Stimulated activated naive CD4-positive, alpha-beta T cell treated with Interleukin-2 at 50 U/mL for 16 hours (primary cell): ENCODE data around the gene ZNF287.
A peak's percentile ranks its signal among the peaks of the same experiment; 100 is the strongest.
"Not testable (repeated sequence)": the region's sequence is repeated elsewhere in the genome, so short reads cannot be mapped to it uniquely, and the experiment has no call there.

Experiments
- DNase-seq: peaks from one replicate; lab custom pipeline; 2025; lab: John Stamatoyannopoulos, UW

ZNF287 gene

DNA sequence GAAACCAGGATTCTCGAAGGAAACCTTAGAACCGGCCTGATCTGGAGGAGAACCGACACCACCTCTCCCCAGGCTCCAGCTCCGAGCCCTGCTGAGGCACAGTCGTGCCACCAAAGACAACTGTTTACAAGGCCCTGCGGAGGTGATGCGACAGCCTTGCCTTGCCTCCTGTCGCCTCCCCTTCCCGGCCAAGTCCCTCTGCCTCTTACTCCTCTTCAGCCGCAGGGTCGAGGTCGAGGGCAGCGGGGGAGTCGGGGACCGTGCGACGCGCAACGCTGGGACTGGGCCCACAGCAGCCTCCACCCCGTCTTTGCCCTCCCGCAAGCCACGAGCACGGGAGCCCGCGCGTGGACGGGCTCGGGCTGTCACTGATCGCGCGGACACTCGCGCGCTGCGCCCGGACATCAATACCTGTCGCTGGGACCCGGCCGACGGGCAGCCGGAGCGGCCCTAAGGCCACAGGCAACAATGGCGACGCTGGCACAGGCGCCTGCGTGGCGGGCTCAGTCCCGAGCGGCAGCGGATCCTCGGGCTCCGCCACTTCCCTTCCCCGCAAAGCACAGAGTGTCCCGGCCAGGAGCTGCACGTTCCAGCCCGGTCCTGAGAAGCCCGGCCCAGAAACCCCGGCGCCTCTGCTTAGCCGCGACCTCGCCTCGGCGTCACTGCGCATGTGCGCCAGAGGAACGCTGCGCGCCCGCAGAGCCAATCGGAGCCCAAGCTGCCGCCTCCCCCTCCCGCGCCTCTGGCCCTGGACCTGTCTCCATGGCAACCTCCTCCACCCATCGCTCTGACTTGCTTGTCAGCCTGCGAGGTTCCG, at the start of gene ZNF287:
Gene ZNF287 (minus strand): TSS at position 664 of the 817 bp plus-strand sequence. CDS start 1,473 bp downstream, outside the sequence.
- peak; percentile 94 for DNase-seq

- no peak for DNase-seq
These were observed 48.6 kb upstream of the ZNF287 start for GRCh38 chr17:16617481-16618060.

- no peak for DNase-seq
These were observed 30.5 kb upstream of the ZNF287 start for GRCh38 chr17:16599537-16599936.

DNA sequence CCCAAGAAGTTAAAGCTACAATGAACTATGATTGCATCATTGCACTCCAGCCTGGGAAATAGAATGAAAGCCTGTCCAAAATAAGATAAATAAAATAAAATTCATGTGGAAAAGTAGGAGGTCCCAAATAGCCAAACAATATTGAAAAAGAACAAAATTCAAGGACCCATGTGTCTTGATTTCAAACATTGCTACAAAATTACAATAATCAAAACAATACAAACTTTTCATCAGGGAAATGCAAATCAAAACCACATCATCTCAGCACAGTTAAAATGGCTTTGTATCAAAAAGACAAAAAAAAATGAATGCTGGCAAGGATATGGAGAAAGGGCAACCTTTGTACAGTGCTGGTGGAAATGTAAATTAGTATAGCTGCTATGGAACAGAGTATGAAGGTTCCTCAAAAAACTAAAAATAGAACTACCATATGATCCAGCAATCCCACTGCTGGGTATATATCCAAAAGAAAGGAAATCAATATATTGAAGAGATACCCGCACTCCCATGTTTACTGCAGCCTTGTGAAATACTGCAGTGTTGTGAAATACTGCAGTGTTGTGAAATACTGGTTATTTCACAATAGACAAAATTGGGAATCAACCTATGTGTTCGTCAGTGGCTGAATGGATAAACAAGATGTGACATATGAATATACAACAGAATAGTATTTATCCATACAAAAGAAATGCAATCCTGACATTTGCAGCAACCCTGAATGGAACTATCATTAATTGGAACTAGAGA, 24.5 kb upstream of the ZNF287 start:
- no peak for DNase-seq

- DNase-seq, result peak; percentile 85
These were observed 20.3 kb upstream of the ZNF287 start for GRCh38 chr17:16589097-16589969.

- DNase-seq, result no peak
These were observed 16.8 kb upstream of the ZNF287 start for GRCh38 chr17:16585796-16586195.

GRCh38 chr17:16584273-16584995, 15.4 kb upstream of the ZNF287 start:
- DNase-seq, result peak; percentile 88

DNA sequence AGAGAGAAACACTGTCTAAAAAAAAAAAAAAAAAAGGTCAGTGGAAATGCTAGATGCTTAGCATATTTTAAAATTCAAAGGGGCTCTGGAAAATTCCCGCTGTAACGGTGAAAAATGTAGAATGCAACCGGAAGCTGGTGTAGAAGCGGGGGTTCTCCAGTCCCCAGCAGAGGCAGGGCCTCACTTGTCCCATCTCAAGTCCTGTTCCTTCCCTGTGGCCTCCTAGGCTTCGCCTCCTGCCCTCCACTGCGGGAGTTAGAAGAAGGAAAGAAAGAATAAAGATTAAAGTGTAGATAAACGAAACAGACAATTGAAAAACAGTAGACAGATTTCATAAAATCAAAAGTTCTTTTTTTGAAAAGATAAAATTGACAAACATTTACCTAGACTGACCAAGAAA, 14.8 kb upstream of the ZNF287 start:
- no peak for DNase-seq

- DNase-seq, result no peak
These were observed 4.5 kb upstream of the ZNF287 start for GRCh38 chr17:16573466-16573865.

DNA sequence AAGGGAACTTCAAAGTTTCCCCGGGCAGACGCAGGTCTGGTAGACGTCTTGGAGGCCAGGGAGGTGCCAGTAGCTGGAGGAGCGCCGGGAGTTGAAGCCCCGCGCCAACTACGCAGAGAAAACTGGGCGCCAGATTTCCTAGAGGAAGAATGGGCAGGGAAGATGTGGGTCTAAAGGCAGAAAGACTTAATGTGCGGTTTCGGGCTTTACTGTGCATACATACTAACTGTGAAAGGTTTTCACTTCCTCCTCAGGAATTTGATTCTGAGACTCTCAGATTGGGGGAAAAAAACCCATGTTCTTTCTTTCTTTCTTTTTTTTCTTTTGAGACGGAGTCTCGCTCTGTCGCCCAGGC, 331 bp upstream of the ZNF287 start:
- no peak for DNase-seq

- DNase-seq, result no peak
These were observed 16.4 kb downstream of the ZNF287 start for GRCh38 chr17:16552637-16553045.

DNA sequence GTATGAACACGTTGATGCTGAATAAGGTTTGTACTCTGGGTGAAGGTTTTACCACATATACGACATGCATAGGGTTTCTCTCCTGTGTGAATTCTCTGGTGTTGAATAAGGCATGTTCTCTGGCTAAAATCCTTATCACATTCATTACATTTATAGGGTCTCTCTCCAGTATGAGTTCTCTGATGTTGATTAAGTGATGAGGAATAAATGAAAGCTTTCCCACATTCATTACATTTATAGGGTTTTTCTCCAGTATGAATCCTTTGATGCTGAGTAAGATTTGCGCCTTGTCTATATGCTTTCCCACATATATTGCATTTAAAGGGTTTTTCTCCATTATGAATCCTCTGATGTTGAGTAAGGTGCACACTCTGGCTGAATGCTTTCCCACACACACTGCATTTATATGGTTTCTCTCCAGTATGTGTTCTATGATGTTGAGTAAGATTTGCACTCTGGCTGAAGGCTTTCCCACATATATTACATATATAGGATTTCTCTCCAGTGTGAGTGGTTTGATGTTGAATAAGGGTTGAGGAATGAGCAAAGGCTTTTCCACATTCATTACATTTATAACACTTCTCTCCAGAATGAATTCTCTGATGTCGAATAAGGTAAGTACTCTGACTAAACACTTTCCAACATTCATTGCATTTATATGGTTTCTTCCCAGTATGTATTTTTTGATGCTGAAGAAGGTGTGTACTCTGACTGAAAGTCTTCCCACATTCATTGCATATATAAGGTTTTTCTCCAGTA, 16.9 kb downstream of the ZNF287 start:
- no peak for DNase-seq

DNA sequence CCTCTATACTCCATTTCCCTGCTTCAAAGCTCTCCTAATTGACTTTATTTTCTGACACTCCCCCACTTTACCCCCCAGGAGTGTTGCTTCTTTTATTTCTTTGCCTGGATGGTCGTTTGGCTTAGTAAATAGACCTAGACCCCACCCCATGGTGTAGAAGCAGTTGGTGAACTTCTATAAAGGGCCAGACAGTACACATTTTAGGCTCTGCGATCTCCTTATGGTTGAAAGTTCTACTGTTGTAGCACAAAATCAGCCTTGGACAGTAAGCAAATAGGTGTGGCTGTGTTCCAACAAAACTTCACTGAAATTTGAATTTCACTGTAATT, 31.9 kb downstream of the ZNF287 start:
- no peak for DNase-seq

- DNase-seq, result no peak
These were observed 34.8 kb downstream of the ZNF287 start for GRCh38 chr17:16534236-16534635.

- DNase-seq, result no peak
These were observed 39.1 kb downstream of the ZNF287 start for GRCh38 chr17:16529906-16530305.

DNA sequence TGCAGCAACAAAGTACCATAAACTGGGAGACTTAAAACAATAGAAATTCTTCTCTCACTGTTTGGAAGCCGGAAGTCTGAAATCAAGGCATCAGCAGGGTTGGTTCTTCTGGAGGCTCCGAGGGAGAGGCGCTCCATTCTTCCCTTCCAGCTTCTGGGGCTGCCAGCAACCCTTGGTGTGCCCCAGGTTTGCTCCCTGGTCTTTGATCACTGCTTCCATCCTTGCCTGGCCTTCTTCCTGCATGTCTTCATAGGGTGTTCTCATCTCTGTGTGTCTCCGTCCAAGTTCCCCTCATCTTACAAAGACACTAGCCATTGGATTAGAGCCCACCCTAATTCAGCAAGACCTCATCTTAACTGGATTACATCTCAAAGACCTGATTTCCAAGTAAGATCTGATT, 41.7 kb downstream of the ZNF287 start:
- no peak for DNase-seq

GRCh38 chr17:16525556-16525955, 43.4 kb downstream of the ZNF287 start:
- not testable (repeated sequence) for DNase-seq

DNA sequence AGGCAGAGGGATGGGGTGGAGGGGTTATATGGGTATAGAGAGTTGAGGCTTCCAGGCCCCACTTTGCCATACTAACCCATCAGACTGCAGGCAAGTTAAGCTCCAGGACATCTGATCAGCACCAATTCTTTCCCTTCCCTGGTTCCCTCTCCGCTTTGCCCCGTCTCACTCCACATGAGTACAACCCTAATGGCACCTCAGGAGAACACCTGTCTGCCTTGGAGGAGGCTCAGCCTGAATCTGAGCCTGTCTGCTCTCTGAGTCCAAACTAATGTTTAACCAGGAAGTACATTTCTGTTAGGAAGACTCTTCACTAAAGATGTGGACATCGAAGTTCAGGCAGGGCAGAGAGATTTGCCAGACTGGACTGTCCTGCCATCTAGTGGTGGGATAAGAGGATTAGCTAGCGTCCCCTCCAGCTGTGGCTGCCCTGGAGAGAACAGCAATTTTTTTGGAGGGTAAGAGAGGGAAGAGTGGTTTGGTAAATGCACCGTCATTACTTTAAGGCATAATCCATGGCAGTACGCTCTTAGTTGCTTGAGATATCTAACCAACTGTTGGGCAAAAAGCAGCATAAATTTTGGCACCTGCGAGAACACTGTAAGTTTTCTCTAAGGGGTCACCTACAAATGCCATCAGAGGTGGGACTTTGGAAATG, 47.8 kb downstream of the ZNF287 start:
- DNase-seq, result peak; percentile 54

DNA sequence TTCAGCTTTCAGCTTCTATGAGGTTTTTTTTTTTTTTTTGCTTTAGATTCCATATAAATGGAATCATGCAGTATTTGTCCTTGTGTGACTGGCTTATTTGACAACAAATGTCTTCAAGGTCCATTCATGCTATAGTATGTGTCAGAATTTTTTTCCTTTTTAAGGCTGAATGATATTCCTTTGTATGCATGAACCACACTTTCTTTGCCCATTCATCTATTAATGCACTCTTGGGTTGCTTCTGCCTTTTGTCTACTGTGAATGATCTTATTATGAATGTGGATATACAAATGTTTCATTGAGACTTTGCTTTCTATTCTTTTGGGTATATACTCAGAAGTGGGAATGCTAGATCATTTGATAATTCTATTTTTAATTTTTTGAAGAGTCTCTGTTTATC, 50.0 kb downstream of the ZNF287 start:
- DNase-seq, result no peak

DNA sequence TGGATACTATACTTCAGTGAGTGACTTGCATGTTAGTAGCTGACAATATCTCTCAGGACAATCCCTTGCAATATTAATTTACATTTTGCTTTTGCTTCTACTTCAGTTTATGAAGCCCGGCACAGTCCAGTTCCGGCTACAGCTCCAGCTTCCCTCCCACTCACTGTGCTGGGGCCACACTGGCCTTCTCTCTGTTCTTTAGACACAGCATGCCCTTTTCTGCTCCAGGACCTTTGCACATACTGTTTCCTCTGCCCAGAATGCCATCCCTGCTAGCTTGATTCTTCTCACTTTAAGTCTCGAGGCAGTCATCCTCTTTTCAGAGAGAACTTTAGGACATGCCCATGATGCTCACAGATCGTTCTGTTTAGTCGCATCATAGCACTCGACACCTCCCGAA, 51.5 kb downstream of the ZNF287 start:
- no peak for DNase-seq
